ENCODE measurements around the gene ROPN1L.

The ROPN1L gene

GRCh38 chr5:10418654-10419345, 22.9 kb upstream of the ROPN1L start:
- DNase-seq (ENCODE audit: low read depth): no peak
- no peak for TF ChIP-seq CTCF (conservative IDR thresholded peaks at IDR 0.05; ENCODE audit: control insufficient read depth, insufficient read depth, low read depth, low read length)
- H3K4me3 ChIP-seq (ENCODE audit: control insufficient read depth, low read depth, low read length): no peak overlapping the region

- TF ChIP-seq CTCF (conservative IDR thresholded peaks at IDR 0.05; ENCODE audit: control insufficient read depth, insufficient read depth, low read depth, low read length): no peak
- H3K4me3 ChIP-seq (ENCODE audit: control insufficient read depth, low read depth, low read length): no peak overlapping the region
- no peak for DNase-seq (ENCODE audit: low read depth)
Observed at GRCh38 chr5:10420468-10420867, 21.2 kb upstream of the ROPN1L start.

GRCh38 chr5:10420932-10421331, 20.7 kb upstream of the ROPN1L start:
- no peak for TF ChIP-seq CTCF (conservative IDR thresholded peaks at IDR 0.05; ENCODE audit: control insufficient read depth, insufficient read depth, low read depth, low read length)
- peak; percentile 14 for DNase-seq (ENCODE audit: low read depth)
- no peak overlapping the region for H3K4me3 ChIP-seq (ENCODE audit: control insufficient read depth, low read depth, low read length)

- TF ChIP-seq CTCF (conservative IDR thresholded peaks at IDR 0.05; ENCODE audit: control insufficient read depth, insufficient read depth, low read depth, low read length): no peak
- no peak overlapping the region for H3K4me3 ChIP-seq (ENCODE audit: control insufficient read depth, low read depth, low read length)
- DNase-seq (ENCODE audit: low read depth): no peak
Observed at GRCh38 chr5:10421896-10422691, 19.6 kb upstream of the ROPN1L start.

- H3K4me3 ChIP-seq (ENCODE audit: control insufficient read depth, low read depth, low read length): no peak overlapping the region
- no peak for DNase-seq (ENCODE audit: low read depth)
- TF ChIP-seq CTCF (conservative IDR thresholded peaks at IDR 0.05; ENCODE audit: control insufficient read depth, insufficient read depth, low read depth, low read length): no peak
Observed at GRCh38 chr5:10423022-10423421, 18.7 kb upstream of the ROPN1L start.

- peak; percentile 60 for DNase-seq (ENCODE audit: low read depth)
- TF ChIP-seq CTCF (conservative IDR thresholded peaks at IDR 0.05; ENCODE audit: control insufficient read depth, insufficient read depth, low read depth, low read length): peak; percentile 66
- no peak overlapping the region for H3K4me3 ChIP-seq (ENCODE audit: control insufficient read depth, low read depth, low read length)
Observed at GRCh38 chr5:10424124-10424731, 17.5 kb upstream of the ROPN1L start.

Measured in fibroblast of mammary gland (primary cell).